H1 (cell line): ENCODE measurements around the gene CTTNBP2. TPM values are rescaled to one million over a fixed set of nuclear protein-coding genes. Genes with fewer than 3 reads are reported as not detected.

Source experiments
- CTCF ChIA-PET: fragments of 300-600 bp; sonication (Branson Sonifier 250); formaldehyde crosslinking; loops from one replicate; lab custom pipeline; 2021; ENCODE audit not compliant: partially characterized antibody; lab: Charles Lee
- POLR2A ChIA-PET: fragments of 300-600 bp; sonication (Branson Sonifier 250); formaldehyde crosslinking; loops from one replicate; lab custom pipeline; 2021; ENCODE audit warnings: inconsistent platforms; ENCODE audit not compliant: partially characterized antibody; lab: Charles Lee
- DNase-seq, 2 experiments: peaks; one replicate each; pipeline versions ENCODE4 v3.0.0 to v3.0.0-alpha.2; 2010 to 2022; ENCODE audit warnings: low spot score in 2 of 2, low read depth in 1 of 2, mixed read lengths in 1 of 2
- FAIRE-seq: peaks from 2 replicates; lab custom pipeline; 2011; peaks lifted over from hg19 to GRCh38; lab: Jason Lieb, UNC
- H2AFZ ChIP-seq: 2 replicates; pipeline ENCODE4 v1.8.1; 2012; ENCODE audit warnings: low read length, inconsistent platforms
- H2AK5ac ChIP-seq: 2 replicates; pipeline ENCODE4 v1.6.1; 2013; ENCODE audit warnings: low read depth, low read length
- H2BK120ac ChIP-seq: replicated peaks from 2 replicates; pipeline ENCODE3; 2013; ENCODE audit warnings: low read depth, low read length, inconsistent platforms
- H2BK12ac ChIP-seq: 2 replicates; pipeline ENCODE4 v1.6.1; 2013; ENCODE audit warnings: low read depth, low read length
- H2BK15ac ChIP-seq: 2 replicates; pipeline ENCODE4 v1.6.1; 2013; ENCODE audit warnings: low read length
- H2BK20ac ChIP-seq: 2 replicates; pipeline ENCODE4 v1.6.1; 2013; ENCODE audit warnings: low read length
- H2BK5ac ChIP-seq: 2 replicates; pipeline ENCODE4 v1.6.1; 2013; ENCODE audit warnings: low read depth, low read length
- H3K14ac ChIP-seq: 2 replicates; pipeline ENCODE4 v1.6.1; 2013; ENCODE audit warnings: inconsistent platforms; ENCODE audit not compliant: insufficient read length
- H3K18ac ChIP-seq: 2 replicates; pipeline ENCODE4 v1.6.1; 2013; ENCODE audit warnings: low read length; ENCODE audit errors: extremely low read depth
- H3K23ac ChIP-seq: 2 replicates; pipeline ENCODE4 v1.6.1; 2013; ENCODE audit warnings: inconsistent platforms; ENCODE audit not compliant: insufficient read length
- H3K23me2 ChIP-seq: 2 replicates; pipeline ENCODE4 v1.6.1; 2013; ENCODE audit warnings: low read depth, low read length
- H3K27ac ChIP-seq: 2 replicates; pipeline ENCODE4 v1.6.1; 2011; ENCODE audit warnings: low read depth, low read length, inconsistent platforms
- H3K27me3 ChIP-seq, 4 experiments: replicated peaks in 1 of 4; 1 replicate in 1 of 4; 2 replicates in 3 of 4; pipeline versions ENCODE4 v1.6.1 to v1.8.1; 2011 to 2013; ENCODE audit warnings: low read length in 3 of 4, mild to moderate bottlenecking in 3 of 4, inconsistent platforms in 2 of 4, mixed read lengths in 2 of 4, moderate library complexity in 1 of 4; ENCODE audit not compliant: control insufficient read depth in 3 of 4, insufficient read depth in 3 of 4; ENCODE audit errors: extremely low read depth in 1 of 4
- H3K36me3 ChIP-seq, 4 experiments: 2 replicates each; pipeline versions ENCODE4 v1.6.1 to v1.8.1; 2011 to 2013; ENCODE audit warnings: mild to moderate bottlenecking in 4 of 4, low read length in 3 of 4, moderate library complexity in 2 of 4, control low read depth in 1 of 4, inconsistent platforms in 1 of 4; ENCODE audit not compliant: insufficient read depth in 4 of 4, control insufficient read depth in 2 of 4
- H3K4ac ChIP-seq: replicated peaks from 2 replicates; pipeline ENCODE3; 2013; ENCODE audit warnings: low read length, low read depth, mixed read lengths, inconsistent platforms; ENCODE audit not compliant: insufficient read length
- H3K4me1 ChIP-seq, 4 experiments: replicated peaks in 1 of 4; 1 replicate in 1 of 4; 2 replicates in 3 of 4; pipeline versions ENCODE4 v1.6.1 to v1.8.1; 2011 to 2013; ENCODE audit warnings: low read length in 3 of 4, inconsistent platforms in 2 of 4, mixed read lengths in 1 of 4; ENCODE audit not compliant: insufficient read depth in 4 of 4, control insufficient read depth in 3 of 4
- H3K4me2 ChIP-seq, 2 experiments: 2 replicates each; pipeline versions ENCODE4 v1.6.1 to v1.8.1; 2011 to 2013; ENCODE audit warnings: low read depth in 2 of 2, low read length in 2 of 2, control low read depth in 1 of 2, inconsistent platforms in 1 of 2, mild to moderate bottlenecking in 1 of 2; ENCODE audit not compliant: insufficient read depth in 1 of 2
- H3K4me3 ChIP-seq, 4 experiments: fragments of 200-600, 300-600 bp in 1 of 4; sonication (generic), shearing (Covaris generic), sonication (Bioruptor Twin) in 1 of 4; 2 replicates each; pipeline versions ENCODE4 v1.5.1 to v1.8.1; 2011 to 2016; ENCODE audit warnings: low read length in 4 of 4, low read depth in 3 of 4, control low read depth in 2 of 4, inconsistent platforms in 2 of 4, mild to moderate bottlenecking in 2 of 4, mixed read lengths in 1 of 4, moderate library complexity in 1 of 4; ENCODE audit not compliant: insufficient read depth in 2 of 4; ENCODE audit errors: extremely low read depth in 1 of 4
- H3K56ac ChIP-seq: replicated peaks from 2 replicates; pipeline ENCODE3; 2013; ENCODE audit warnings: low read depth, mild to moderate bottlenecking, mixed read lengths, low read length, inconsistent platforms; ENCODE audit not compliant: insufficient read length
- H3K79me1 ChIP-seq: 2 replicates; pipeline ENCODE4 v1.6.1; 2013; ENCODE audit warnings: low read depth, low read length, control low read depth
- H3K79me2 ChIP-seq, 2 experiments: 2 replicates each; pipeline versions ENCODE4 v1.6.1 to v1.8.1; 2012 to 2013; ENCODE audit warnings: low read length in 2 of 2, mild to moderate bottlenecking in 2 of 2, inconsistent platforms in 1 of 2; ENCODE audit not compliant: insufficient read depth in 2 of 2, control insufficient read depth in 1 of 2
- H3K9ac ChIP-seq, 4 experiments: replicated peaks in 1 of 4; 1 replicate in 1 of 4; 2 replicates in 3 of 4; pipeline versions ENCODE4 v1.6.1 to v1.8.1; 2011 to 2013; ENCODE audit warnings: low read depth in 3 of 4, low read length in 3 of 4, control low read depth in 2 of 4, mild to moderate bottlenecking in 2 of 4, moderate library complexity in 2 of 4, inconsistent platforms in 1 of 4; ENCODE audit errors: extremely low read depth in 1 of 4
- H3K9me3 ChIP-seq, 2 experiments: 2 replicates each; pipeline versions ENCODE4 v1.6.1 to v1.8.1; 2012 to 2013; ENCODE audit warnings: mild to moderate bottlenecking in 2 of 2, moderate library complexity in 2 of 2, control low read depth in 1 of 2, inconsistent platforms in 1 of 2, low read depth in 1 of 2, low read length in 1 of 2, mixed read lengths in 1 of 2; ENCODE audit not compliant: insufficient read depth in 2 of 2
- H4K20me1 ChIP-seq, 2 experiments: replicated peaks in 1 of 2; 2 replicates each; pipeline versions ENCODE3 to v1.8.1; 2011 to 2013; ENCODE audit warnings: inconsistent platforms in 2 of 2, low read length in 2 of 2, mild to moderate bottlenecking in 1 of 2; ENCODE audit not compliant: insufficient read depth in 2 of 2, control insufficient read depth in 1 of 2
- H4K5ac ChIP-seq: 2 replicates; pipeline ENCODE4 v1.6.1; 2013; ENCODE audit warnings: low read length, low read depth, mixed read lengths, inconsistent platforms; ENCODE audit not compliant: insufficient read length
- H4K8ac ChIP-seq: 2 replicates; pipeline ENCODE4 v1.8.0; 2013; ENCODE audit warnings: mild to moderate bottlenecking, moderate library complexity, low read length, inconsistent platforms; ENCODE audit not compliant: insufficient read depth; ENCODE audit errors: extremely low read depth
- H4K91ac ChIP-seq: replicated peaks from 2 replicates; pipeline ENCODE3; 2013; ENCODE audit warnings: low read length, mixed read lengths, inconsistent platforms; ENCODE audit not compliant: insufficient read length
- BRCA1 ChIP-seq: IDR thresholded peaks from 2 replicates; pipeline ENCODE4 v1.6.1; 2012; ENCODE audit warnings: low read depth, low read length, improper control_type of control experiment
- CBX5 ChIP-seq: fragments of 300-800, 300-1000 bp; sonication (generic); IDR thresholded peaks from 2 replicates; pipeline ENCODE4 v1.7.1; 2016; ENCODE audit warnings: antibody characterized with exemption, low read length, low read depth
- CEBPB ChIP-seq: IDR thresholded peaks from 2 replicates; pipeline ENCODE4 v1.6.1; 2012; ENCODE audit warnings: low read depth, low read length
- GTF2F1 ChIP-seq: IDR thresholded peaks from 2 replicates; pipeline ENCODE4 v1.6.1; 2012; ENCODE audit warnings: low read depth, low read length, improper control_type of control experiment, borderline replicate concordance
- HDAC2 ChIP-seq, 2 experiments: fragments of 300-600 bp in 1 of 2; sonication (generic) in 1 of 2; IDR thresholded peaks; 2 replicates each; pipeline ENCODE4 v1.6.1; 2011 to 2012; ENCODE audit warnings: low read depth in 2 of 2, low read length in 2 of 2, mild to moderate bottlenecking in 2 of 2, moderate library complexity in 2 of 2, borderline replicate concordance in 1 of 2, inconsistent platforms in 1 of 2
- JUN ChIP-seq: IDR thresholded peaks from 2 replicates; pipeline ENCODE4 v1.6.1; 2011; ENCODE audit warnings: low read depth, mild to moderate bottlenecking, improper control_type of control experiment, low read length
- KDM4A ChIP-seq: IDR thresholded peaks from one replicate; pipeline ENCODE4 v1.7.1; 2012; ENCODE audit warnings: low read depth, mild to moderate bottlenecking, moderate library complexity, low read length, inconsistent platforms; ENCODE audit not compliant: severe bottlenecking
- NRF1 ChIP-seq: IDR thresholded peaks from 2 replicates; pipeline ENCODE4 v1.6.1; 2011; ENCODE audit warnings: mild to moderate bottlenecking, low read depth, low read length, improper control_type of control experiment
- PHF8 ChIP-seq: fragments of 200-600 bp; sonication (generic); conservative IDR thresholded peaks from 2 replicates; pipeline ENCODE4 v1.7.1; 2012; ENCODE audit warnings: low read depth, mild to moderate bottlenecking, inconsistent platforms, low read length, moderate library complexity
- RFX5 ChIP-seq: IDR thresholded peaks from 2 replicates; pipeline ENCODE4 v1.6.1; 2011; ENCODE audit warnings: low read depth, low read length, improper control_type of control experiment, borderline replicate concordance
- RNF2 ChIP-seq: fragments of 200-900, 300-1000 bp; sonication (generic); IDR thresholded peaks from 2 replicates; pipeline ENCODE4 v1.7.1; 2016; ENCODE audit warnings: borderline replicate concordance, low read depth, mild to moderate bottlenecking, antibody characterized with exemption, low read length; ENCODE audit not compliant: poor library complexity, severe bottlenecking; ENCODE audit errors: missing control alignments
- TEAD4 ChIP-seq: IDR thresholded peaks from 2 replicates; pipeline ENCODE4 v1.6.1; 2012; ENCODE audit warnings: low read depth, low read length, inconsistent platforms, mixed read lengths
- ZNF274 ChIP-seq: IDR thresholded peaks from 2 replicates; pipeline ENCODE4 v1.7.0; 2012; ENCODE audit warnings: low read length, borderline replicate concordance; ENCODE audit errors: extremely low read depth
- WGBS, 2 experiments: shearing (Covaris generic) in 1 of 2; methylation state at CpG; one replicate each; pipeline versions ENCODE4 v1.1.6 to v1.1.7; 2013 to 2015; ENCODE audit warnings: low lambda C conversion rate in 2 of 2, mixed read lengths in 2 of 2, inconsistent platforms in 1 of 2, low coverage in 1 of 2, missing lambda C conversion rate in 1 of 2; ENCODE audit not compliant: insufficient replicate concordance in 2 of 2, insufficient coverage in 1 of 2, insufficient read length in 1 of 2; ENCODE audit errors: extremely low coverage in 1 of 2, missing lambda C conversion rate in 1 of 2; 5-methylcytosine and 5-hydroxymethylcytosine counted together
- polyA plus RNA-seq, 7 experiments: library from polyadenylated mRNA; depleted of rRNA in 3 of 7; stranded (reverse) in 5 of 7; unstranded in 2 of 7; fragments of >200 nt in 5 of 7; fragments of 200-250 nt in 2 of 7; gene quantifications; 1 replicate in 5 of 7; 2 replicates in 1 of 7; 4 replicates in 1 of 7; pipeline versions ENCODE4 v1.2.1 to v1.2.3, GENCODE V29; 2011 to 2013; ENCODE audit warnings: missing spikeins in 2 of 7, mixed read lengths in 2 of 7
- total RNA-seq: library from RNA; stranded (reverse); fragmentation: NEBNext Ultra II Directional; extraction: Animal tissue kit (Norgen Biotek cat#: 25700); gene quantifications from 2 replicates; pipeline ENCODE4 v1.2.1, GENCODE V29; 2021

CTTNBP2 gene
- total and polyA plus RNA-seq, 2 of the 8 experiments (the other 6 are each of a cell fraction or from before 2014, with no cell fraction given) = 15.3 to 35.1 TPM

DNA sequence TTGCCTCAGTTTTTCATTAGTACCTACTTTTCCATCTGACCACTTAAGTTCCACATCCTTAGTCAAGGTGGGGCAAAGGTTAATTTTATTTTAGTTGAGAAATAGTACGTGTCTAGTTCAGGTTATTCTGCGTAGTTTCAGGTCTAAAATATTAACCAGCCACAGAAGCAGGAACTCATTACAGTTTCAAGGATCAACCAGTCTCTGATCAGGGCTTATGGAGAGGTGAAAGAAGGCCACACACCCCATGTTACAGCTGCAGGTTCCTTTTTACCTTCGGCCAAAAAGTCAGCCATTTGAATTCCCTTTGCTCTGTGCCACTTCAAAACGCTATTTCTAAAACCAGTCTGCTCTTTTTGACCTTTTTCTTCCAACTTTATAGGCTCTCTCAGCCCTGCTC is 134.2 kb downstream of the CTTNBP2 start:
- peaks cover 7 to 33% (median 25%) of the 10 kb centered on the region in 4 experiments; a peak in 7 of 8 replicates for H3K36me3 ChIP-seq
- DNase-seq = no peak
- no peak overlapping the region for H2BK15ac ChIP-seq
- H2BK5ac ChIP-seq = no peak overlapping the region
- TF ChIP-seq ZNF274 (no peak), TEAD4 (no peak), JUN (no peak), KDM4A (no peak), CEBPB (no peak), PHF8 (no peak), GTF2F1 (no peak), CBX5 (no peak), HDAC2 (IDR thresholded peaks at IDR 0.05; ENCODE audit: borderline replicate concordance in 1 of 2, low read depth in 2 of 2, low read length in 2 of 2) (no peak), BRCA1 (no peak), RNF2 (no peak), RFX5 (no peak), NRF1 (no peak)
- H3K79me1 ChIP-seq = no peaks in the 10 kb centered on the region; the same call in 1 of the 2 replicates
- no peaks in the 10 kb centered on the region for H4K20me1 ChIP-seq
- 78% methylated on average over 4 of the region's 4 CpGs; no CpG with 5 or more reads in 1 of the 2 experiments for WGBS, 2 experiments
- no peak overlapping the region for H3K4me3 ChIP-seq
- no peak overlapping the region for H2AFZ ChIP-seq
- no peaks in the 10 kb centered on the region for H3K79me2 ChIP-seq
- CTCF ChIA-PET = interaction anchor here (0.9 kb wide), 2 partner anchors 12 to 132 kb away, joined by 3 read pairs; no protein-coding TSS in a partner anchor
- H4K91ac ChIP-seq = no peak overlapping the region
- H3K23me2 ChIP-seq = no peaks in the 10 kb centered on the region
- no peak overlapping the region for H3K14ac ChIP-seq
- no peak overlapping the region for H3K4me2 ChIP-seq
- H3K9ac ChIP-seq = no peak overlapping the region
- H3K56ac ChIP-seq = no peak overlapping the region
- H4K5ac ChIP-seq = no peak overlapping the region
- H3K4ac ChIP-seq = no peak overlapping the region
- H4K8ac ChIP-seq = no peak overlapping the region
- H2BK20ac ChIP-seq = no peak overlapping the region
- no peak overlapping the region for H3K18ac ChIP-seq
- H3K4me1 ChIP-seq = no peaks in the 10 kb centered on the region
- POLR2A ChIA-PET = no interaction called here
- no peak overlapping the region for H2AK5ac ChIP-seq
- no peaks in the 10 kb centered on the region for H3K9me3 ChIP-seq
- no peaks in the 10 kb centered on the region for H3K27me3 ChIP-seq
- H2BK120ac ChIP-seq = no peak overlapping the region
- H2BK12ac ChIP-seq = no peak overlapping the region
- no peak for FAIRE-seq
- no peak overlapping the region for H3K27ac ChIP-seq
- H3K23ac ChIP-seq = no peak overlapping the region
